Measurements from ENCODE around the gene XXYLT1. TPM values are rescaled to one million over a fixed set of nuclear protein-coding genes. Genes with fewer than 3 reads are reported as not detected.
"Not testable (repeated sequence)": the region's sequence is repeated elsewhere in the genome, so short reads cannot be mapped to it uniquely, and the experiment has no call there.

XXYLT1 gene
- total RNA-seq, 1 donor from 2014 or later, result 22.3 TPM

GRCh38 chr3:195302431-195302830, 31.5 kb upstream of the XXYLT1 start:
- TF ChIP-seq CTCF (IDR thresholded peaks at IDR 0.05; ENCODE audit: partially characterized antibody, unreplicated experiment), result no peak
- no peaks in the 10 kb centered on the region for H3K27me3 Mint-ChIP-seq (ENCODE audit: unreplicated experiment)
- H3K4me1 Mint-ChIP-seq (ENCODE audit: low read depth, unreplicated experiment), result no peaks in the 10 kb centered on the region

GRCh38 chr3:195297446-195297845, 26.5 kb upstream of the XXYLT1 start:
- no peak for DNase-seq
- Mint-ChIP-seq H3K36me3 (ENCODE audit: unreplicated experiment) (no peaks in the 10 kb centered on the region), H3K4me1 (ENCODE audit: low read depth, unreplicated experiment) (no peaks in the 10 kb centered on the region), H3K27ac (ENCODE audit: unreplicated experiment) (no peak overlapping the region), H3K4me3 (ENCODE audit: unreplicated experiment) (no peak overlapping the region), H3K9me3 (ENCODE audit: unreplicated experiment) (no peaks in the 10 kb centered on the region), H3K27me3 (ENCODE audit: unreplicated experiment) (no peaks in the 10 kb centered on the region)
- TF ChIP-seq CTCF (IDR thresholded peaks at IDR 0.05; ENCODE audit: partially characterized antibody, unreplicated experiment), result no peak

More at GRCh38 chr3:195302431-195302830, 31.5 kb upstream of the XXYLT1 start:
- no peak overlapping the region for H3K27ac Mint-ChIP-seq (ENCODE audit: unreplicated experiment)
- DNase-seq, result no peak
- no peaks in the 10 kb centered on the region for H3K36me3 Mint-ChIP-seq (ENCODE audit: unreplicated experiment)
- no peaks in the 10 kb centered on the region for H3K9me3 Mint-ChIP-seq (ENCODE audit: unreplicated experiment)
- H3K4me3 Mint-ChIP-seq (ENCODE audit: unreplicated experiment), result no peak overlapping the region

GRCh38 chr3:195296662-195297061, 25.7 kb upstream of the XXYLT1 start:
- H3K27ac Mint-ChIP-seq (ENCODE audit: unreplicated experiment), result no peak overlapping the region
- no peaks in the 10 kb centered on the region for H3K9me3 Mint-ChIP-seq (ENCODE audit: unreplicated experiment)
- no peaks in the 10 kb centered on the region for H3K4me1 Mint-ChIP-seq (ENCODE audit: low read depth, unreplicated experiment)
- no peak for TF ChIP-seq CTCF (IDR thresholded peaks at IDR 0.05; ENCODE audit: partially characterized antibody, unreplicated experiment)
- no peak overlapping the region for H3K4me3 Mint-ChIP-seq (ENCODE audit: unreplicated experiment)
- no peak for DNase-seq
- no peaks in the 10 kb centered on the region for H3K27me3 Mint-ChIP-seq (ENCODE audit: unreplicated experiment)
- H3K36me3 Mint-ChIP-seq (ENCODE audit: unreplicated experiment), result no peaks in the 10 kb centered on the region

DNA sequence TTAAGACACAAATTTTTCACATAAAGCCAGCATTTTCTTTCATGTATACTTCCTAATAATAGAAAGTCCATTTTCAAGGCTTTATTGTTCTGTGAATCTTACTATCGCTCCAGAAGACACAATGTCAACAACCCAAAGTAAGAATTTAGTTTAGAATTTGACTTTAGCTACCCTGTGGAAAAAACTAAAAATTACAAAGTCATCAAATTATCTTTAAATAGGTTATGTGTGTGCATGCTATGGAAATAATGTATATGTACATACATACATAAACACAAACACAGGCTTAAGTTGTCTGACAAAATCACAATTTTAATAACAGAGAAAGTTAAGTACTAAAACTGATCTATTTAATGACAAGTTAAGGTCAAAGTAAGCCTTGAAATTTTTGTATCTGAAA, 20.2 kb upstream of the XXYLT1 start:
- no peak for TF ChIP-seq CTCF (IDR thresholded peaks at IDR 0.05; ENCODE audit: partially characterized antibody, unreplicated experiment)
- H3K4me1 Mint-ChIP-seq (ENCODE audit: low read depth, unreplicated experiment), result no peaks in the 10 kb centered on the region
- H3K4me3 Mint-ChIP-seq (ENCODE audit: unreplicated experiment), result no peak overlapping the region
- no peaks in the 10 kb centered on the region for H3K36me3 Mint-ChIP-seq (ENCODE audit: unreplicated experiment)
- H3K9me3 Mint-ChIP-seq (ENCODE audit: unreplicated experiment), result peaks cover 1% of the 10 kb centered on the region
- DNase-seq, result no peak
- no peak overlapping the region for H3K27ac Mint-ChIP-seq (ENCODE audit: unreplicated experiment)
- H3K27me3 Mint-ChIP-seq (ENCODE audit: unreplicated experiment), result no peaks in the 10 kb centered on the region

DNA sequence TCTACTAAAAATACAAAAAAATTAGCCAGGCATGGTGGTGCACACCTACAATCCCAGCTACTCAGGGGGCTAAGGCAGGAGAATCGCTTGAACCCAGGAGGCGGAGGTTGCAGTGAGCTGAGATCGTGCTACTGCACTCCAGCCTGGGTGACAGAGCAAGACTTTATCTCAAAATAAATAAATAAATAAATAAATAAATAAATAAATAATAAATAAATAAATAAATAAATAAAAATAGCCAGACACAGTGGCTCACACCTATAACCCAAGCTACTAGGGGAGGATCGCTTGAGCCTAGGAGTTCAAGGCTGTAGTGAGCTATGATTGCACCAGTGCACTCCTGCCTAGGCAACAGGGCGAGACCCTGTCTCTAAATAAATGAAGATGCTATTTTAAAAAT, 19.7 kb upstream of the XXYLT1 start:
- not testable (repeated sequence) for H3K4me3 Mint-ChIP-seq (ENCODE audit: unreplicated experiment); DNase-seq; H3K4me1 Mint-ChIP-seq (ENCODE audit: low read depth, unreplicated experiment); H3K9me3 Mint-ChIP-seq (ENCODE audit: unreplicated experiment); H3K27ac Mint-ChIP-seq (ENCODE audit: unreplicated experiment); H3K27me3 Mint-ChIP-seq (ENCODE audit: unreplicated experiment); H3K36me3 Mint-ChIP-seq (ENCODE audit: unreplicated experiment)

Data from glutamatergic neuron (in vitro differentiated cells).